Hippocampal formation (tissue), 2 donors: Measurements from ENCODE around the gene PRRX2.

Experiments
- DNase-seq, 2 donors: peaks; one replicate each; lab custom pipeline; 2025; lab: John Stamatoyannopoulos, UW

PRRX2 gene

DNA sequence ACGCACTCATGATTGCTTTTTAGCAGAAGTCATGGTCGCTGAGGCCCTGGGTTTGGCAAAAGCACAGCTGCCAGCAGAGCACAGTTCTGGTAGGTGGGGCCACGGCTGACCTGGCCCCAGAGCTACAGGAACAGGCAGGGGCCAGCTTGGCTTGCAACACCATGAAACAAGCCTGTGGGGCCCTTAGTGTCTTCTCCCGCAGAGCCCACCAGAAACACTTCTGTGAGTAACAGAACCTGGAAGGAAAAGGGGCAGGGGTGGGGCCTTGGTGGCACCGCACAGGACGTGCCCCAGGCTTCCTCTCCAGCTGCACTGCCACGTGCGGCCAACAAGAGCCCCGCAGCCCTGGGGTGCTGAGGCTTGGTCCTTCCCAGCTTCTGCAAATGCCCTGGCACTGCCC is 28.3 kb upstream of the PRRX2 start:
- no peak for DNase-seq

DNA sequence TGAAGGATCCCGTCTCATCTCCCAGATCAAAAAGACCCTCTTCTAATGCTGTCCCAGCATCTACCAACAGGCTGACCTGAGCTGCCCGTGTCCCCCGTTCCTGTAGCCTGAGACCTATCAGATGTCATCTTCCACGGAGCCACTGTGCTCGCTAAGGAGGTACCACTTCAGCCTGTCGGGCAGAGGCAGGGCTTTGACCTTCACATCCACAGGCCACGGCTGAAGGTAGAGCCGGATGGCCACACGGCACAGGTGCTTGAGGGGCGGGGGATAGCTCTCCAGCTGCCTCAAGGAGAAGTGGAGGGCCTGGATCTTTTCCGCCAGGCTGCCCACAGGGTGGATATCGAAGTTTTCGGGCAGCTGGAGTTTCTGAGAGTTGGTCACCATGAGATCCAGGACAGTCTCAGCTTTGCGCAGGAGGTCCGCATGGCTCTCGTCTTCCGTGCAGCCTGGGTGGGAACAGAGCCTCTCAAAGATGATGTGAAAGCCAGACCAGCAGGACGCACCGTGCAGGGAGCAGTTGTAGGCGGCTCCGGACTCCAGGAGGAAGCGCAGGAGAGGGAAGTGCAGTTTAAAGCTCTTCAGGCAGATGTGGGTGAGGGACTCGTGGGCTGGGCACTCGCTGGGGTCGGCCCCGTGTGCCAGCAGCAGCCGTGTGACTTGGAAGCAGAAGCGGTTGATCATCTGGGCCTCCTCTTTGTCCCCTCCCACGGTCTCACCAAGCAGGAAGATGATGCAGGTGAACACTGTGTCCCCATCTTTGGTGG is 27.6 kb upstream of the PRRX2 start:
- no peak for DNase-seq

DNA sequence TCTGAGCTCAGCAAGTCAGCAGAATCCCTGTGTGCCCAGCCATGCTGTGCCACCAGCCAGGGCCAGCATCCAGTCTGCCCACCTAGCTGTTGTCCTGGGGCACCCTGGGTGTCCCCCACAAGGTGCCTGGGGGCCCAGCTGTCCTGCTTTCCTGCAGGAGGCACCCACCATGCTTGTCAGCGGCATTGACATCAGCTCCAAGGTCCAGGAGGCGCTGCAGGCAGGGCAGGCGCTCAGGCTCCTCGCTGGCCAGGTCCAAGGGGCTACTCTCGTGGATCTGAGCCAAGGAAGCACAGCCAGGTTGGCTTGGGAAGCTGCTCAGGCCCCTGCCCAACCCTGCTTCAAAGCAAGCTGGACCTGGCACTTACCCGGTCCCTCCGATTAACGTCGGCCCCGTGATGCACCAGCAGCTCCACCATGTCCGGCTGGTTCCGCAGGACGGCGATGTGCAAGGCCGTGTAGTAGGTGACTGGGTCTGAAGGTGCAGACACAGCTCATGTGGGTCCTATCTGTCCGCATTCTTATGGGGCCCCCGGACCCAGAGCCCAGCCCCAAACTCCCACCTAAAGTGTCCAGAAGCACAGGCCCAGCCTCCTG is 26.3 kb upstream of the PRRX2 start:
- DNase-seq, result no peak

DNA sequence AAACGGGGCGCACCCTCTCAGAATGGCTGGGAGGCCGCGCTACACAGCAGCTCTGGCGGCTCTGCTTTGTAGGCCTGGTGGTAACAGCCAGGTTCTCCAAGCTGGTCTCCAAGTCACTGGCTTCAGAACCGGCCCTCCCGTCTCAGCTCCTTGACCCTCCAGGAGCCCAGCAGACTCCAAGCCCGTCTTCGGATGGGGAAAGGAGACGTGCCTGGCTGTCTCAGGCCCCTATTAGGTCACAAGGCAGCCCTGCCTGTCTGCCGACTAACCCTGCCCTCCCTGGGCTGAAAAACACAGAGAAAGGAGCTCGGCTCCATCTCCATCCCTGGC is 25.7 kb upstream of the PRRX2 start:
- DNase-seq, result no peak

DNA sequence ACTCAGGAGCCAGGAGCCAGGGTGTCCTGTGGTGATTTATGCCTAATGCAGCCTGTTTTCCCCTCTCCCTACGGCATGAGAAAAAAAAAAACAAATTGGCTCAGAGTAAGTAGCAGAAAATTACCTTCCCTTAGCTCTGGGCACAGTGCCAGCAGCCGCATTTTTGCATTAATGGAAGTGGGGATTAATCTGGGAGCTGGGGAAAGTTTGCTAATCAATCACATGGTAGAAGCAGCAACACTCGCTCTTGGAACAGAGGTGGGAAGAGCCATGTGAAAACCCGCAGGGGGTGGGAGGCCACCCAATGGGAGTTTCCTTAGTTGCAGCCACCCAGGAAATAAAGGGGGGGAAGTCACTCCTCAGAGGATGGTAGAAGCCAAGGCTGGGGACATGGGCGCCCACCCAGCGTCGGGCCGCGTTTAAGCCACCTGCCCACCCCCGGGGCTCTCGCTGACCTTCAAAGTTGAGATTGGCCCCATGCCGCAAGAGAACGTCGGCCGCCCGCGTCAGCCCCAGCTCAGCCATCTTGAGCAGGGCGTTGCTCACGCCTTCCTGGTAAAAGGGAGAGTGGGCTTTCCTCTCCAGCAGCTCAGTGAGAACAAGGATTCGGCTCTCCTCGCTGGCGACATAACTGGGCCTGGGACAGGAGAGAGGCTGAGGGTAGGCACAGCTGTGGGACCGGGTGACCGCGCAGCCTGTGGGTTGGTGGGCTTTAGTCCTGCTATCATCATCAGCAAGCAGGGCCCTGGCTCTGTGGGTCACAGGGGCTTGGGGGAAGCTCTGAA is 25.2 kb upstream of the PRRX2 start:
- no peak for DNase-seq

DNA sequence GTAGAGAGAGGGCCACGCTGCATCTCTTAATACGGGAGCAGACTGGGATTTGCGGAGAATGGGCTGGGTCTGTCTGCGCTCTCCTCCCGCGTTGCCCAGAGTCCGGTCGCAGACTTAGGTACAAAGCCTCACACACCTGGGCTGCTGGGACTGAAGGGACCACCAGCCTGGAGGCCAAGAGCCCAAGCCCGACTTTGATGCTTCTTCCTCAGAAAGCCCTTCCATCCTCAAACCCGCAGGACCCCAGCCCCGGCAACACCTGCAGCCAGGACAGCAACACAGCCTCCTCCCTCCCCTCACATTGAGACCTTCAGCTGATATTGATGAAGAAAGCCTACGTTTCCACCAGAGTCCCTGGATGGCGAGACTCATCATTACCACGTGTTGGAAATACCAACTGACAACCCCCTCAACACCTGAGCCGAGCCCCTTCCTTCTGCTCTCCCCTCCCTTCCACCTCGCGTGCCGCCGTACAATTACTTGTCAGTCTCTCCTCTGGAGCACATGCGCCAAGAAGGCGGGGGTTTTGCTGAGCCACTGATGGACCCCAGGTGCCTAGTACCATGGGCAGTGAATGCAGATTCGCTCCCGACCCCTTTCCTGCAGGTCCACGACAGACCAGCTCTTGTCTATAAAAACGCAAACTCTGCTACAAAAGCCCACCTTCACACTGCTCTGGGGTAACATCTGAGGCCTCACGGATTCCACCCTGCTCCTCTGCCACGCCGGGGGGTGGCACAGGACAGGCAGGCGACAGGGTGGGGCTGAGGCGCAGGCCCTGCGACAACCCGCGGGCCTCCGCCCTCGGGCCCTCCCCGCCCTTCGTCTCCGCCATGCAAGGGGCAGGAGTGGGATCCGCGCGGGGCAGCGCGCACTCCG is 24.3 kb upstream of the PRRX2 start:
- no peak for DNase-seq

DNA sequence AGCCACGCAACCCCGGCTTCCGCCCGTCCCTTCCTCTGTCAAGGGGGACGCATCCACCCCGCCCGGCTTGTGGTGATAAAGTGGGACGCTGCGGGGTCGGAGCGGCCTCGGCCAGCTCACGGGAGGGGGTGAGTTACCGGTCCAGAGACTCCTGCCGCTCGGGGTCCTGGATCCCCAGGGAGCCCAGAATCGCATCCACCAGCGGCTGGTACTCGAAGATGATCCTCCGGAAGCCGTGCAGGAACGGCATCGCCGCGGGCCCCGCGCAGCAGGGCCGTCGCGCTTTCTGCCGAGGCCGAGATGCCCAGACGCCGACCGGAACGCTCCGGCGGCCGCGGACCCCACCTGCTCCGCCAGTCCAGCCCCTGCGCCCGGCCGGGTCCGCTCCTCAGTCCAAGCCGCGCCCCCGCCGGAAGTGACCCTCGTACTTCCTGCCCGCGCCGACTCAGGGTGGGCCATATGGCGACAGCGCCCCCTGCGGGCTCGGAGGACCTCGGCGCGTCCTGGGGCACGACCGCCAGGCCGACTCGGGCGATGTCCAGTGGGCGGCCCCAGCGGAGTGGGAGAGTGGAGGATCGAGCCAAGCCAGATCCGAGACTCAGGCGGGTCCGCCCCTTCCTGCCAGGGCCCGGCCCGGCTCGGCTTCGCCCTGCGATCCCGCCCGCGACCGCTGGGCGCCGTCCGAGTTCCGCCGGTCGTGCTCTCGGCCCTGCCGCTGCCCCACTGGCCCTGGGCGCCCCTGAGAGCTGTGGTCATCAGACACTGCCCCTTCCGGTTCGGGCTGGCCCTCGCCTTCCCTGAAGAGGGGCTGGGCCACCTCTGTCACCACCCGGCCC is 23.5 kb upstream of the PRRX2 start, which contains the start of gene ASB6:
Gene ASB6 (minus strand): TSS at position 402 of the 836 bp plus-strand sequence. CDS start 152 bp downstream, at position 250.
- peak; percentile 85 to 93 for DNase-seq

DNA sequence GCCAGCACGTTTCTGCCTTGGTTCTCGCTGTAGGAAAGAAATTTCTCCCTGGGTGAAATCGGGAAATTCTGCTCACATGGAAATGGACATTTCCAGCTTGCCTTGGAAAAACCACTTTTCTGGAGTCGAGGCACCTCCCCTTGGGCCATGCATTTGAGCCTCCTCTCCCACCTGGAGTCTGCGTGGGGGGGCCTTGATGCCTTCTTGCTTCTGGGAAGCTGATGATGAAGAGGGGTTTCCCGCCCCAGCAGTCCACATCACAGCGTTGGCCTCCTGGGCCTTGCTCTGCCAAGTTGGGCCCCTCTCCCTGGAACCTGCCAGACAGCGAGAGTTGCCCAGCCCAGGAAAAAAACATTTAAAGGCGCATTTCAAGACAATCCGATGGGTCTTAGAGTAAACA is 21.7 kb upstream of the PRRX2 start:
- no peak for DNase-seq

DNA sequence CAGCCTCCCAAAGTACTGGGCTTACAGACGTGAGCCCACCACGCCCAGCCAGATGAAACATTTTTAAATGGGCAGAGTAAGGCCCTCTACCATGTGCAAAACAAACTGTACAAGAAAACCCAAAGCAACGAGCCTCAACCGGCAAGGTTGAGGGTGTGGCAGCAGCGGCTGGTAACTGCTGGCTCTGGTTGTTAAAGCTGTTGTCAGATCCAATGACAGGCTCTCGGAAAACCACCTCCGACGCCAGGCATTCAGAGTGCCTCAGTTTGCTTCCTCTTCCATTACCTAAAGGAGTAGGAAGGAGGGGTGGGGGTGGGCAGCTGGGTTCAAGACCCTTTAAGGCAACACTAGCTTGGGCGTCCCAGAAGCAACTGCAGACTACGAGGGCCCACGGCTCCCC is 21.1 kb upstream of the PRRX2 start:
- no peak for DNase-seq

DNA sequence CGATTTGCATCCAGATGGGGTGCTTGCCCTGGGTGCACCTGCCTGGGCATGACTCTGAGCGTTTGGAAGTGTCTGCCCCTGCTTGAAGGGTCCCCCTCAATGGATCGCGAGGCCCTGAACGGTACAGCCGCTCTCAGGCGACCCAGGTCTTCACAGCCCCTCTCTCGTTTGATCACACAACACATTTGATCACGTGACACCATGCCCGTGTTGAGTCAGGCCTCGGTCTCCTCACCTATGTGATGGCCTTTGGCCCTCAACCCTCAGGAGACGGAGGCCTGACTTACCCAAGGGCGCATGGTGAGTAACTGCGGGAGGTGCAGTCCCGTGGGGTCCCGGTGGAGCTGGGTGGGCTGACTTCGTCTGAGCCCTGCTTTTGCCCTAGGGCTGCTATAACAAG is 20.5 kb upstream of the PRRX2 start:
- DNase-seq, result no peak

DNA sequence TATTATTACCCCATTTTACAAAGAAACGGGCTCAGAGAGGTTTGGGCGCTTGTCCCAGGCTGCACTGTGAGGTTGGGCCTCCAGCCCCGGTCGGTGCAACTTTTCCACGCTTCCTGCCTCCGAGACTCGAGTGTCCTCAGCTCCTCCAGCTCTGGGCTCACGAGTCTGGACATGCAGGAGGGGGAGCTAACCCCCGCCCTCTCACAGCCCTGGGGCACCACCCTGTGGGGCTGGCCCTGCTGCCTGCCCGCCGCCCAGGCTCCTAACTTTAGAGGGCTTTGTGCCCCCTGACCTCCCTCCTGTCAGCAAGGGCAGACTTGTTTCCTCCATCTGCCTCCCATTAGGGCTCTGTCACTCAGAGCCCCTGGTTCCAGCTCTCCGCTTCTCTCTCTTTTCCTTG is 19.2 kb upstream of the PRRX2 start:
- no peak for DNase-seq

DNA sequence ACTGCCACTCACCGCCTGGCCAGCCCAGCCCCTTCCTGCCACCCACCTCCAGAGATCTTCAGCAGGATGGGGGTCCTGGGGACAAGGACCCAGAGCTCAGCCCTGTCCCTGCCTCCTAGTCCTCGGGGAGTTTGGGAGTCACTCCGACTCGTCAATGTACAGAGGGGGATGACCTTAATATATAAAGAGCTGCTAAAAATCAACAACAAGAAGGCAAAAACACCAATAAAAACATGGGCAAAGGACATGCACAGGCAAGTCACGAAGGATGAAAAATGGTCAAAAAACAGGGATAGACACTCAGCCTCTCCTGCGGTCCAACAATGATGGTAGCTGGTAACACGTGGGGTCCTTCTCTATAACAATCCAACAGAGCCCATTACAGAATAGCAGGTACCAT is 18.8 kb upstream of the PRRX2 start:
- no peak for DNase-seq

DNA sequence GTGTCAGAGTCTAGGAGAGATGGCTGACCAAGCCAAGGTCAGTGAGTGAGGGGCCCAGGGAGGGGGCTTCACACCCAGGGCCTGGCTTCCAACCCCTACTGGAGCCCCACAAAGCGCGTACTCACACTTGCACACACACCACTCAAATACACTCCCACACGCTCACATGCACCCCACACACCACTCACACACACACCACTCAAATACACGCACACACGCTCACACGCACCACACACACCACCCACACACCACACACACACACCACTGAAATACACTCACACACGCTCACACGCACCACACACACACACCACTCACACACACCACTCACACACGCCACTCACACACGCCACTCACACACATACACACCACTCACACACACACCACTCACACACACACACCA is 17.8 kb upstream of the PRRX2 start:
- no peak for DNase-seq

DNA sequence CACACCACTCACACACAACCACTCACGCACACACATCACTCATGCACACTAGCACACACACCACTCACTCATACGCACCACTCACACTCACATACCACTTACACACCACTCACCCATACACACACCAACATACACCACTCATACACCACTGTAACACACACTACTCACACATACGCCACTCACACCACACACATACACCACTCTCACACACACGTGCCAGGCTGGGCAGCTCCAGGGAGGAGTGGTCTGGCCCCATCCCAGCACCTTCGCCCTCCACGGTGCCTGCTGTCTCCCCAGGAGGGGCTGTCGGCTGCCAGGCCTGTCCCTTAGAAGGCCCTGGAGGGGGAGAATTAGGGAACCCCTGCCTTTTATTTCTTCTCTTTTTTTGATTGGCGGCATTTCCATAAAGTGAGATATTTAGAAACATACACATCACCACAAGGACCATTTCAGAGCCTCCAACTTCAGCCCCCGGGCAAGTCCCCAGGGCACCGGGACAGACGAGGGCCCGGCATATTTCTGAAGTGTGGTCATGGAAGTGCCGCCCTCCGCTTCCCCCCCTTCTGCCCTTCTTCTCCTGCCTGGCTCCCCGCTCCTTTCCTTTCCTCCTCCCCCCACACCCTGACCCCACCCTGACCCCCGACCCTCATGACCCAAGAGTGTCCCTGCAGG is 17.2 kb upstream of the PRRX2 start:
- no peak for DNase-seq

DNA sequence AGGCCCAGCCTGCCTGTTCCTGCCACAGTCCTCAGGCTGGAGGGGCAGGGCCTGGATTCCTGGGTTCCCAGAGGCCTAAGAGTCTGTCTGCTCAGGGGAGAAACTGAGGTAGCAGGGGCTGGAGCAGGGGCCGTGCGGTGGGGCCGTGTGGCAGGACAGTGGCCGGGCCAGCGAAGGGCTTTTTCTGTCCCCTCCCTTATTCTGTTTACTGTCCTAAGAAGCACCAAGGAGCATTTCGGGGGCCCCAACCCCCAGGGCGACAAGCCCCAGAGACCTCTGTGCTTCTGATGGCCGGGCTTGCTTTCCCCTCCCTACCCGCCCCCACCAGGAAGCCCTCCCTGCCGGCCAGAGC is 16.7 kb upstream of the PRRX2 start:
- no peak for DNase-seq

DNA sequence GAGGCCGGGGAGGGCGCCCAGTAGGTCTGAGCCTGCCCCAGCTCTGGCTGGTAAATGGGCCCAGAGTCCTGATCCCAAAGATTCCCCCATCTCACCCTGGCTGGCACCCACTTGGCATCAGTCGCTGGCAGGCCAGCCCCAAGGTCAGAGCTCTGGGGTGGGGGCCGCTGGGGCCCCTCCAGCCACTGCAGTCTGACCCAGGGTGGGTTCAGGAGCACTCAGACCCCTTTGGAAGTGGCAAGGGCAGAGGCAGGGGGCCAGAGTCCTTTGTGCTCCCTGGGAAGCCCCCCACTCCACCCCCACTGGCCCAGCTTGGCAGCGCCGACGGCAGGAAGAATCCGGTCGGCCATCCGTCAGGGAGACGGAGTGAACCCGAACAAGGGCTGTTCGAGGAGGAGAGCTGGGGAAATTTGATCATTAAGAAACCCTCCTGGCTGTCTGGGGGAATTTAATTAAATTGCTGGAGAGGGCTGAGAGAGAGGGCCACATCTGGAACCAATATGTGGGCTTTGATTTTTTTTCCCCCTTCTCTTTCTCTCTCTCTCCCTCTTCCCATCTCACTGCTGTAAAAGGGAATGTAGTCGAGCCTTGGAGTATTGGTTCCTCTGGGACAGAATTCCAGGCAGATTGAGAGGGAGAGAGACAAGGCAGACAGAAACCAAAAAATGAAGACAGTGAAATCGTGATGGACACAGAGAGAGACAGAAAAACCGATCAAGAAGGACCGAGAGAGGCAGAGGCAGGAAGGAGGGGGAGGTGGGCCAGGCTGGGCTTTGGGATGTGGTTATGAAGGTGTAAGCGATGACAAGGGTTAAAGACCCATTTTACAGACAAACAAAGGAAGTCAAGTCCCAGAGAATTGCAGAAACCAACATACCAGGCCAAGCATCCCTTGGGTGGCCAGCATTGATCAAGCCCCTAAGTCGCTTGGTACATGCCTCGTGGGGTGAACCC is 15.4 kb upstream of the PRRX2 start:
- DNase-seq, result no peak

DNA sequence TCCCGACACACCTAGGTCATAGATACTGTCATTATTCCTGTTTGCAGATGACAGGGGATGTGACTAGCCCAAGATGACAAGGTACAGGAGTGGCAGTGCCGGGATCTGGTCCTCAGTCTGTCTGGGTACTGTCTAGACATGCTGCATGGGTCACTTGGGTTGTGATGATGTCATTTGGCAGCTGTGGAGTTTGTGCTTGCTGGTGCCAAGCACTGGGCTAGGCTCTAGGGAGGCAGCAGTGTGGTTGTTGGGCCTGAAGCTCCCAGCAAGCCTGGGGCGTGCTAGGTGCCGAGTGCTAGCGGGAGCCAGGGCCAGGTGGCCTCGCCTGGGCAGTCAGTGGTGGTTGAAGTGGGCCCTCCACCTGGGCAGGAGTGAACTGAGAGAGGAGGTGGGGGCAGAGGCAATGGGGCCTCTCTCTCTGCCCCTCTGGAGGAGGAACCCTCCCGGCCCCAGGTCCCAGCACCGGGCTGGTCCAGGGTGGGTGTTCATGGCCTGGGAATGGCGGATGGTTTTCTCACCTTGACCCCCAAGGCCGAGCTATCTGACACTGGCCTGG is 14.7 kb upstream of the PRRX2 start:
- no peak for DNase-seq

DNA sequence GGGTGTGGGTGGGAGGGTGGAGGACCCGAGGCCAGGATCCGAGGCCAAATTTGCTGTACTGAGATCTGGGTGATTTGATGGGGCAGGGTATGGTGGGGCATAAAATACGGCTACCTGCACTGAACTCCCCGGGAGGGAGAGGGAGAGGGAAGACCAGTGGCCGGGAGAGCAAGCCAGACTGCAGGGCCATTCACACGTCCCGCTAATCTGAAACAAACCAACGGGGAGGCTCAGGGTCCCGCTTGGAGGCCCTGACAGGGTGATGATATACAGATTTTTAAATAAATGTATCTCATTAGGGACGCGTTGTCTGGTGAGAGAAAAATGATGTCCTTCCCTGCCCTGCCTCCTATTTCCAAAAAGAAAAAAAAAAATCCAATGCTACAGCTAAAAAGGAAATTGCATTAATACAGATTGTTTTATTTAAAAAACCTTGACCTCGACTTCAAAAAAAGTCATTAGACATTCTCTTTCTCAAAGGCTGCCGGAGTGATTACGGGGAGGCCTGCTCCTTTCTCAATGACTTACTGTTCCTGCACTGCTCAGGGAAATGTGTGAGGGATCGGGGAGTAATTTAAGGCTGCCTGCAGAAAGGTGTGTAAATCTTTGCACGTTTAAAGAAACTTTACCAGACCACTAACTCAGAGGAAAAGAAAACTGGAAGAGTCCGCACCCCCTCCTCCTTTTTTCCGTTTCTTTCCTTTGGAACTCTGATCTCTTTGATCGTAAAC is 11.5 kb upstream of the PRRX2 start:
- no peak for DNase-seq
